ENCODE results near the gene COPA. TPM values are rescaled to one million over a fixed set of nuclear protein-coding genes. Genes with fewer than 3 reads are reported as not detected.

Gene COPA
- total and polyA plus RNA-seq, 10 of the 15 experiments (the other 5 are each of a cell fraction or from before 2014, with no cell fraction given) = 53.7 to 180 (median 123) TPM

DNA sequence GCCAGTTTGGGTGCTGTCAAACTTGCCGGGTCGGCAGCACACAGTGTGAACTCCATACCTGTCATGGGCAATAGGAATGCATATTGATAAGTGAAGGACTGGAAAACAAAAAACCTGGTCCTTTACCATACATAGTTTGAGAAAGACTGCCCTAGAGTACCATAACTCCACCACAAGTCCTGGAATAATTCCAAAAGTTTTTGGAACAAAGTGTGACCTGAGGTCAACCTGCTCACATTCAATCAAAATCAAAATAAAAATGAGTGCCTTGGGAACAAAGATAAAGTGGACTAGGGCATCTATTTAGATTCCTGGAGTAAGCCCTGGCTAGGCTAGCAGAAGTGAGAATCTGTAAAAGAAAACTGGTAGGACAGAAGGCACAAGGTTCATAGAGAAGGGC is 65.7 kb downstream of the COPA start:
- TF ChIP-seq POLR2AphosphoS2 (IDR thresholded peaks at IDR 0.05; ENCODE audit: low read depth, low read length) = no peak
- TF ChIP-seq, protein P1, sequence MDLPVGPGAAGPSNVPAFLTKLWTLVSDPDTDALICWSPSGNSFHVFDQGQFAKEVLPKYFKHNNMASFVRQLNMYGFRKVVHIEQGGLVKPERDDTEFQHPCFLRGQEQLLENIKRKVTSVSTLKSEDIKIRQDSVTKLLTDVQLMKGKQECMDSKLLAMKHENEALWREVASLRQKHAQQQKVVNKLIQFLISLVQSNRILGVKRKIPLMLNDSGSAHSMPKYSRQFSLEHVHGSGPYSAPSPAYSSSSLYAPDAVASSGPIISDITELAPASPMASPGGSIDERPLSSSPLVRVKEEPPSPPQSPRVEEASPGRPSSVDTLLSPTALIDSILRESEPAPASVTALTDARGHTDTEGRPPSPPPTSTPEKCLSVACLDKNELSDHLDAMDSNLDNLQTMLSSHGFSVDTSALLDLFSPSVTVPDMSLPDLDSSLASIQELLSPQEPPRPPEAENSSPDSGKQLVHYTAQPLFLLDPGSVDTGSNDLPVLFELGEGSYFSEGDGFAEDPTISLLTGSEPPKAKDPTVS (IDR thresholded peaks at IDR 0.05; ENCODE audit: low read depth, low read length) = no peak
- no peak for TF ChIP-seq TBL1XR1 (IDR thresholded peaks at IDR 0.05; ENCODE audit: low read depth, low read length)
- TF ChIP-seq HDAC6 (IDR thresholded peaks at IDR 0.05; ENCODE audit: unreplicated experiment) = no peak
- no TSS peak for BruUV-seq (replicated peaks)
- FAIRE-seq (no peak), ATAC-seq (no peak), DNase-seq (ENCODE audit: low read depth, low spot score) (no peak)
- Histone ChIP-seq H3K4me1 (ENCODE audit: control insufficient read depth, insufficient read depth, low read length) (no peaks in the 10 kb centered on the region), H3K79me2 (ENCODE audit: control insufficient read depth, insufficient read depth, low read length) (no peaks in the 10 kb centered on the region), H3K9ac (ENCODE audit: control insufficient read depth, insufficient read depth, low read length) (no peak overlapping the region), H3K27me3 (replicated peaks in 1 of 2; ENCODE audit: control insufficient read depth in 2 of 2, insufficient read depth in 2 of 2, low read length in 1 of 2) (no peaks in the 10 kb centered on the region), H3K9me3 (replicated peaks; ENCODE audit: control insufficient read depth, insufficient read depth, low read length) (no peaks in the 10 kb centered on the region), H3K27ac (ENCODE audit: control insufficient read depth, insufficient read depth) (no peak overlapping the region), H2AFZ (ENCODE audit: control insufficient read depth, low read depth, low read length) (no peak overlapping the region), H4K20me1 (ENCODE audit: control insufficient read depth, insufficient read depth) (no peaks in the 10 kb centered on the region), H3K36me3 (ENCODE audit: control insufficient read depth in 2 of 2, insufficient read depth in 2 of 2, low read length in 1 of 2) (peaks cover 1 to 14% of the 10 kb centered on the region in 2 experiments), H3K4me2 (ENCODE audit: control insufficient read depth, insufficient read depth) (no peak overlapping the region), H3K4me3 (no peak overlapping the region)
- ChIA-PET SMC1A (ENCODE audit: uncharacterized antibody, unreplicated experiment) (interaction anchor here (0.9 to 1.5 kb wide), 2 partner anchors 25 to 84 kb away, joined by 4 to 5 read pairs; no protein-coding TSS in a partner anchor), RAD21 (ENCODE audit: unreplicated experiment) (no interaction called here), CTCF (interaction anchor here (1.3 to 6.0 kb wide), 3 partner anchors 14 to 25 kb away, joined by 3 to 44 read pairs (median 3); no protein-coding TSS in a partner anchor), POLR2A (no interaction called here)
- in situ Hi-C loops (cut with MboI) = no loop called here
- intact Hi-C loops (cut with micrococcal nuclease; ENCODE audit: unreplicated experiment) = no loop called here
- 100% methylated on average over 2 of the region's 2 CpGs for WGBS (ENCODE audit: insufficient coverage, insufficient replicate concordance, low lambda C conversion rate, missing lambda C conversion rate)

DNA sequence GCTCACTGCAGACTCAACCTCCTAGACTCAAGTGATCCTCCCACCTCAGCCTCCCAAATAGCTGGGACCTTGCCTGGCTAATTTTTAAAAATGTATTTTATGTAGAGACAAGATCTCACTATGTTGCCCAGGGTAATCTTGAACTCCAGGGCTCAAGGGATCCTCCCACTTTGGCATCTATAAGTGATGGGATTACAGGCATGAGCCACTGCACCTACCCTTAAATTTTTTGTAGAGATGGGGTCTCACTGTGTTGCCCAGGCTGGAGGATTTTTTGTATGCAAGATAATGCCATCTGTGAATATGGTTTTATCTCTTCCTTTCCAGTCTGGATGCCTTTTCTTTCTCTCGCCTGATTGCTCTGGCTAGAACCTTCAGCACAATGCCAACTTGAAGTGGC is 72.0 kb downstream of the COPA start:
- no peak for FAIRE-seq
- 80% methylated on average over 1 of the region's 1 CpG for WGBS (ENCODE audit: insufficient coverage, insufficient replicate concordance, low lambda C conversion rate, missing lambda C conversion rate)
- Histone ChIP-seq H3K36me3 (ENCODE audit: control insufficient read depth in 2 of 2, insufficient read depth in 2 of 2, low read length in 1 of 2) (no peaks in the 10 kb centered on the region), H4K20me1 (ENCODE audit: control insufficient read depth, insufficient read depth) (no peaks in the 10 kb centered on the region), H3K4me2 (ENCODE audit: control insufficient read depth, insufficient read depth) (no peak overlapping the region), H2AFZ (ENCODE audit: control insufficient read depth, low read depth, low read length) (no peak overlapping the region), H3K27me3 (replicated peaks in 1 of 2; ENCODE audit: control insufficient read depth in 2 of 2, insufficient read depth in 2 of 2, low read length in 1 of 2) (no peaks in the 10 kb centered on the region), H3K9me3 (replicated peaks; ENCODE audit: control insufficient read depth, insufficient read depth, low read length) (no peaks in the 10 kb centered on the region), H3K4me3 (no peak overlapping the region), H3K9ac (ENCODE audit: control insufficient read depth, insufficient read depth, low read length) (no peak overlapping the region), H3K79me2 (ENCODE audit: control insufficient read depth, insufficient read depth, low read length) (no peaks in the 10 kb centered on the region), H3K4me1 (ENCODE audit: control insufficient read depth, insufficient read depth, low read length) (no peaks in the 10 kb centered on the region), H3K27ac (ENCODE audit: control insufficient read depth, insufficient read depth) (no peak overlapping the region)
- BruUV-seq (replicated peaks) = no TSS peak
- no peak for DNase-seq (ENCODE audit: low read depth, low spot score)
- in situ Hi-C loops (cut with MboI) = no loop called here
- intact Hi-C loops (cut with micrococcal nuclease; ENCODE audit: unreplicated experiment) = no loop called here
- ChIA-PET POLR2A (no interaction called here), SMC1A (ENCODE audit: uncharacterized antibody, unreplicated experiment) (interaction anchor here (0.7 kb wide), 1 partner anchor 20 kb away, joined by 3 read pairs; no protein-coding TSS in a partner anchor), CTCF (interaction anchor here (1.3 to 3.1 kb wide), 2 partner anchors 20 to 106 kb away, joined by 4 to 11 read pairs; no protein-coding TSS in a partner anchor), RAD21 (ENCODE audit: unreplicated experiment) (no interaction called here)
- ATAC-seq = no peak
- TF ChIP-seq CREM (IDR thresholded peaks at IDR 0.05; ENCODE audit: low read depth) = no peak
- no peak for TF ChIP-seq RCOR1 (conservative IDR thresholded peaks at IDR 0.05; ENCODE audit: low read depth, low read length)
- TF ChIP-seq HDAC2 (IDR thresholded peaks at IDR 0.05) = no peak
- no peak for TF ChIP-seq ZNF622 (IDR thresholded peaks at IDR 0.05)
- TF ChIP-seq CREB1 (IDR thresholded peaks at IDR 0.05; ENCODE audit: low read depth) = no peak
- TF ChIP-seq SPI1 (IDR thresholded peaks at IDR 0.05; ENCODE audit: borderline replicate concordance, insufficient read depth, low read depth, low read length) = no peak
- TF ChIP-seq ZSCAN29 (IDR thresholded peaks at IDR 0.05) = no peak
- TF ChIP-seq, protein P2, sequence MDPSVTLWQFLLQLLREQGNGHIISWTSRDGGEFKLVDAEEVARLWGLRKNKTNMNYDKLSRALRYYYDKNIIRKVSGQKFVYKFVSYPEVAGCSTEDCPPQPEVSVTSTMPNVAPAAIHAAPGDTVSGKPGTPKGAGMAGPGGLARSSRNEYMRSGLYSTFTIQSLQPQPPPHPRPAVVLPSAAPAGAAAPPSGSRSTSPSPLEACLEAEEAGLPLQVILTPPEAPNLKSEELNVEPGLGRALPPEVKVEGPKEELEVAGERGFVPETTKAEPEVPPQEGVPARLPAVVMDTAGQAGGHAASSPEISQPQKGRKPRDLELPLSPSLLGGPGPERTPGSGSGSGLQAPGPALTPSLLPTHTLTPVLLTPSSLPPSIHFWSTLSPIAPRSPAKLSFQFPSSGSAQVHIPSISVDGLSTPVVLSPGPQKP (IDR thresholded peaks at IDR 0.05; ENCODE audit: low read depth, low read length) = no peak

Measured in GM12878 (cell line).